ENCODE results near the gene ZCCHC2.

Gene ZCCHC2

DNA sequence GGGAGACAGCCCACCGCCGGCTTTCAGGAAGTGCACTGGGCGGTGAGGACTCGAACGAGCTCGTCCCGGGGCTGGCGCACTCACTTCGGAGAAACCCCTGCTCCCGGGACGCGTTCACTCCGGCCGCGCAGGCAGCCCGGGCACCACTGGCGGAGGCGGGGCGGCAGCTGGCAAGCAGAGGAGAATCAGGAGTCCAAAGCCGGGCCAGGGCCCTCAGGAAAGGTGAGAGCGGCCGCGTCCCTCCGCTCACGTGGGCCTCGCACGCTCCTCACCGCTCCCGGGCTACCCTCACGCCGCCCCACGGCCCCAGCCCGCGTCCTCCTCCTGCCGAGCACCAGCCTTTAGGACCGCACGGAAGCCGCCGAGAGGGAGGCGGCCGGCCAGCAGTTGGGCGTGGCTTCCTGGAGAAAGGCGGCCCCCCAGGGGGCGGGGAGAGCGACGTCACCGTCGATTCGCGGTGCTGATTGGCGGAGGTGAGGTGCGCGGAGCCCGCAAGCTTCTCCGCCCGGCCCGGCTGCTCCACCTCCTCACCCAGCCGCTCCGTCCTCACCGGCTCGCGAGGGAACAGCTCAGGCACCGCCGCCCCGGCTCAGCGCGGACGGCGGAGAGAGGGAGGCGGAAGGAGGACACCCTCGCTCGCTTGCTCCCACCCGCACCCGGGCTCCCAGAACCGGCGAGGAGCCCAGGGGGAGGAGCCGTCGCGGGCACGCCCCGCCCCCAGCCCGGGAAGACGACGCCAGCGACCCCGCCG is at the start of gene ZCCHC2:
TSS of gene ZCCHC2 (plus strand) at position 522 of the 751 bp plus-strand sequence. CDS start 400 bp downstream, outside the sequence.
- DNase-seq: peak; percentile 98

DNA sequence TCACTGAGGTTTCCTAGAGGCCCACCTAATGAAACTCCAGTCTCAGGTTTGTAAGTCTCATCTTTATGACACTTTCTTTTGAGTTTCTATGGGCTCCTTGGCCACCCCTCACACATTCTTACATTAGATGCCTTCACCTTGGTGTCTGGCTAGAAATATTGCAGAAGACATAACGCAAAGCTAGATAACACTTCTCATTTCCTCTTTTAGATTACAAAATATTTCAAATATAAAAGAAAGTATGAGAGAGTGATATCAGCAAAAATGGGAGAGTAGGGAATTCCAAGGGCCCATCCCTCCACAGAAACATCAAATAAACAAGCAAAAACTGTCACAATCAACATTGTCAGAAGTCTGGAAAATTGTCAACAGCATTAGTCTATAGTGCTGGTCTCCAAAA is 43.3 kb upstream of the ZCCHC2 start:
- DNase-seq: no peak

DNA sequence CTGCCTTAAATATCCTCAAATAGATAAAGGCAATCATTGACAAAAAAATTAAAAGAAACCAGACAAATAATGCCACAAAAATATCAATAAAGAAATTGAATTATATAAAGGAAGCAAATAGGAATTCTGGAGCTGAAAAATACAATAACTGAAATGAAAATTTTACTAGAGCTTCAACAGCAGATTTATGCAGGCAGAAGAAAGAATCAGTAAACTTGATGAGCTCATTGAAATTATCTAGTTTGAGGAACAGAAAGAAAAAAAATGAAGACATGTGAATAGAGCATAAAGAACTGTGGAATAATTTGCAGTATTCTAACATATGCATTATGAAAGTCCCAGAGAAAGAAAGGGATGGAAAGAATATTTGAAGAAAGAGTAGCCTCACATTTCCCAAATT is 41.9 kb upstream of the ZCCHC2 start:
- no peak for DNase-seq

DNA sequence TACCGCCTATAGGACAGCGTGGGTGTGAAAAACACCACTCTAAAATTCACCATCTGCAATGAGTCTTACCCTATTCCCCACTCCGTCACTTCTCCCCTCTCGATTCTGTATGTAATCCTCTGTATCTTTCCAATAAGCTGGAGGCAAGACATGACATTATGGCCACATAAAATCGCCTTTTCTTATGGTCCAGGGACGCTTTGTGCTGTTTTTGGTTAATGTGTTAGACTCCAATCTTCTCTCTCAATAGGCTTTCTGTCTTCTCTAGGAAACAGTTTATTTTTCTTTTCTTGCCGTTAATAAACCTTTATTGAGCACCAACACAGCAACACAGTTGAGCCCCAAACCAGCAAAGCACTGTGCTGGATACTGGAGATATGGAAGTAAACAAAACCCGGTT is 37.9 kb upstream of the ZCCHC2 start:
- DNase-seq: no peak

DNA sequence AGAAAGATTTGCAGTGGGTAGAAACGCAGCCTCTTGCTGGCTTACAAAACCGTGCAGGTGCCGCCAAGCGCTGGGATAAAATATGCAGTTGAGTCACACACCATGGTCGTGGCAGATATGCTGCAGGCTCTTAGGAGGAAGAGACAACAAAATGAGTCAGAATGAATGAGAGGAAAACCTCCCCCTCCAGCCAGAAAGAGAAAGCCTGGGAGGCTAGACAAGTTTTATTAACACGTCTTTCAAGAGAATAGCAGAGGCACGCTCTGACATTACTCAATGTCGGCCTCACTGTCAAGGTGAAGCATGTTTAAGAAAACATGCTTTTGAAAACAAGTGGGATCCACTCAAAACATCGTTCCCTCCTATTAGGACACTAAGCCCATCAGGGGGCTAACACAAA is 37.1 kb upstream of the ZCCHC2 start:
- no peak for DNase-seq

DNA sequence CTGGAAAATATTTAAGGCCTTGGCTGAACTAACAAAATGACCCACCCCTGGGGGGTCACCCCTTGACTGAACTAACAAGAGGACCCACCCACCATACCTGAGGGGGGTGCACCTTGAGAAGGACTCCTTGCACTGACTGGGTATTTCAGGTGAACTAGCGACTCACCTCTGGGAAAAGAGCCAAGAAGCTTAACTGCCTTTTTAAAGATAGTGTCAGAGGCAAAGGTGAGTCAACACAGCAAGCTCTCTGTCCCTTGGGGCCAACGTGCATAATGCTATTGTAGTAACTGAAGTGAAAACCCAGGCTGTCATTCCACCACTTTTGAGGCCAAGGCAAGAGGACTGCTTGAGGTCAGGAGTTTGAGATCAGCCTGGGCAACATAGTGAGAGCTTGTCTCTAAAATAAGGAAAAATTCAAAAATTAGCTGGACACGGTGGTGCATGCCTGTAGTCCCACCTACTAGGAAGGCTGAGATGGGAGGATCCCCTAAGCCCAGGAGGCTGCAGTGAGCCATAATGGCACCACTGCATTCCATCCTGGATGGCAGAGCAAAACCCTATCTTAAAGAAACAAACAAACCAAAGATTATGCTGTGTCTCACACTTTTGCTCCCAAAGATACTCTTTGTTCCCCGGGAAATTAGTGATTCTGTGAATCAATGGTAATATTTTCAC is 36.4 kb upstream of the ZCCHC2 start:
- DNase-seq: peak; percentile 12

DNA sequence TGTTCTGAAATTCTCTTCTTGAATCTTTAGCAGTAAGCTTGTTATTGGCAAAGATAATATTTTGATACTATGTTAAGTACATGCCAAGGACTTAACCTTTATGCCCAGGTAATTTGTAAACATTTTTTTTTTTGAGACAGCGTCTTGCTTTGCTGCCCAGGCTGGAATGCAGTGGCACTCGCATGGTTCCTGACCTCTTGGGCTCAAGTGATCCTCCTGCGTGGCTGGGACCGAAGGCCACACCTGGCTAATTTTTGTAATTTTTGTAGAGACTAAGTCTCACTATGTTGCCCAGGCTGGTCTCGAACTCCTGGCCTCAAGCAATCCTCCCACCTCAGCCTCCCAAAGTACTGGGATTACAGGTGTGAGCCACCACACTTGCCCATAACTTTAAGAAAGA is 35.7 kb upstream of the ZCCHC2 start:
- no peak for DNase-seq

DNA sequence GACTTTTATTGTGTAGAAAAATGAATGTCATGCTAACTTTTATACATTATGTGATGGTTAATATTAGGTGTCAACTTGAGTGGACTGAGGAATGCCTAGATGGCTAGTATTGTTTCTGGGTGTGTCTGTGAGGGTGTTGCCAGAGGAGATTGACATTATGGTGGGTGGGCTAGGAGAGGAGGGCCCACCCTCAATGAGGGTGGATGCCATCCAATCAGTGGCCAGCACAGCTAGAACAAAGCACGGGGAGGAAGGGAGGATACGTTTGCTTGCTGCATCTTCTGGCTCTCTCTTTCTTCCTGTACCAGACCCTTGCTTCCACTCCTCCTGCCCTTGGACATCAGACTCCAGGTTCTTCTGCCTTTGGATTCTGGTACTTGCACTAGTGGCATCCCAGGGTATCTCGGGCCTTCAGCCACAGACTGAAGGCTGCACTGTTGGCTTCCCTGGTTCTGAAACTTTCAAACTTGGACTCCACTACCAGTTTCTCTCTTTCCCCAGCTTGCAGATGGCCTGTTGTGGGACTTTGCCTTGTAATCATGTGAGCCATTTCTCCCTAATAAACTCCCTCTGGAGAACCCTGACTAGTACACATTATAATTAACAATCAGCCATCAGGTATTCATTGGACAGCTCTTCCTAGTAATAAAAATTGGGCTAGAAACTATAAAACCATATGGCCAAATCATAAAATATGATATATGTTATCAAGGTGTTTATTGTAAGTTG is 31.7 kb upstream of the ZCCHC2 start:
- no peak for DNase-seq

DNA sequence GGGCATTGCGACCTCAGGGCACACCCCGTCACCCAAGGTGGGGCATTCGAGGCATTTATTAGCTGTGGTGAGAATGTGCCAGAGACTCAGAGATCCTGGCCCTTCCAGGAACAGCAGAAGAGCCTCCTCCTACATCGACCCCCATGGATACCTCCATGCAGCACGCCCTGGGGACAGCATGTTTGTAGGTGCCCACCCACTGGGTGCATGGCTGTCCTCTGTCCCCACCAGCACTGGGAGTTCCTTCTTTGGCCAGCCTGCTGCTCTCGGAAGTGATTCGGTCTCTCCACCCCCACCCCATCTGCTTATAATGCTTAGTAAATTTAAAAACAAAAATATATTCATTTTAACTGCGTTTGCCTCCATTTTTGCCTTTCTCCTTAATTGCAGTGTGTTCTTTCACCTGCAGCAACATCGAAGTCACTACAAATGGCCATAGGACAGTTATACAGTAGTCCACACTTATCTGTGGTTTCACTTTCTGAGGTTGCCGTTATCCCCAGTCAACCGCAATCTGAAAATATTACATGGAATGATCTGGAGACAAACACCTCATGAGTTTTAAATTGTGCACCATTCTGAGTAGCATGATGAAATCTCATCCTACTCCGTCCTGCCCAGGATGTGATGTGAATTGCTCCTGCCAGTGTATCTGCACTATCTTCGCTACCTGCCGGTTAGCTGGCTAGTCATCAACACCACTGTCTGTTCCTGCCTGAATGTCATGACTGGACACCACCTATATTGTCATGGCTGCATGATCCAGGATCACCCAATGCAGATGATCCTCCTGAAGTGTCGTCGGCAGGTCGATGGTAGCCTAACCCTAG is 29.6 kb upstream of the ZCCHC2 start:
- DNase-seq: no peak

DNA sequence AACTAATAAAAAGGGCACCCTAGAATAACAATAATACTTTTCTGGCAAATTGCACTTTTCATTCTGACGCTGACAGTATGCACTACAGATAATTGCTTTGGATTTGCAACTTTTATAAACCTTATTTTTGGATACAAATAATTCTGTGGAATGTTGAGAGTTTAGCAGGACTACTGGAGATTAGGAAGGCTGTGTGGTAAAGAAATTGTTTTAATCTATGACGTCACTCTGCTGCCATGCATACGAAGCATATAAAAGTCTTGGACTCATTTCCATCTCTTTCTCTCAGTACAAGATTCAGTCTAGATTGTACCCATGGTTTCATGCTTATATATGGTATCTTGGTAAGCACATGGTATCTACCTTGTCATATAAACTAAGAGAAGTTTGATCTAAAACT is 28.1 kb upstream of the ZCCHC2 start:
- DNase-seq: no peak

DNA sequence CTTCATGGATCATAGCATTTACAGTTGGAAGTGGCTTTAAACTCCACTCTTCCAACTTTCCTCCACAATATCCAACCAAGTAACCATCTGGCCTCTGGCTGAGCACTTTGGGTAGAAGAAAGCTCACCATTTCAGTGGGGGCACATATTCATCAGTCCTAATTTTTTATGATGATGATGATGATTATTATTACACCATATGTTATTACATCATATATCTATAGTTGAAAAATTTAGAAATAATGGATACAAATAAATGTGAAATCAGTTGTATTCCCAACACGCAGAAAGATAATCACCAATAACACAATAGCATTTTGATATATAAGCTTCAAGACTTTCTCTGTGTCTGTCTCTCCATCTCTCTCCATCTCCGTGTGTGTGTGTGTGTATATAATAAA is 26.6 kb upstream of the ZCCHC2 start:
- DNase-seq: no peak

DNA sequence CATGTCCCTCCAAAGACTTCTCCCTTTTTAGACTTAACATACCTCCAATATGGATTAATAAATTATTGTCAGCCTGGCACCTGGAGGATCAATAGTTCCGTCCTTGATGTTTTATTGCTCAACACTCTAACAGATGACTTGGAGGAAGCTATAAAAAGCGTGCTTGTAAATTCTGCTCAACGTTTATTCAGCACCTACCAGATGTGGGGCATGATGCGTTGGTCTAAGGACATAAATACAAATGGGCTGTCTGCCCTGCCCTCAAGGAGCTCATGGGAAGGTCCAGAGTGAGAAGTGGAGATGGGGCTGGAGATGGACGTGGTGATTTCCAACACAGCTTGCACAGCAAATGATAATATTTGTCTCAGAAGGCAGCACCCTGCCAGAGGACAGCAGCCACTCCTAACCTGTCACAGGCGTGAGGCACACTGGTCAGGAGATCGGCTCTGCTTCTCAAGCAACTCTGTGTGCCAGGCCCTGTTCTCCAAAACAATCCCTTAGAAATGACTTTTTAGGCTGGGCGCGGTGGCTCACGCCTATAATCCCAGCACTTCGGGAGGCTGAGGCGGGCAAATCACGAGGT is 25.5 kb upstream of the ZCCHC2 start:
- no peak for DNase-seq

DNA sequence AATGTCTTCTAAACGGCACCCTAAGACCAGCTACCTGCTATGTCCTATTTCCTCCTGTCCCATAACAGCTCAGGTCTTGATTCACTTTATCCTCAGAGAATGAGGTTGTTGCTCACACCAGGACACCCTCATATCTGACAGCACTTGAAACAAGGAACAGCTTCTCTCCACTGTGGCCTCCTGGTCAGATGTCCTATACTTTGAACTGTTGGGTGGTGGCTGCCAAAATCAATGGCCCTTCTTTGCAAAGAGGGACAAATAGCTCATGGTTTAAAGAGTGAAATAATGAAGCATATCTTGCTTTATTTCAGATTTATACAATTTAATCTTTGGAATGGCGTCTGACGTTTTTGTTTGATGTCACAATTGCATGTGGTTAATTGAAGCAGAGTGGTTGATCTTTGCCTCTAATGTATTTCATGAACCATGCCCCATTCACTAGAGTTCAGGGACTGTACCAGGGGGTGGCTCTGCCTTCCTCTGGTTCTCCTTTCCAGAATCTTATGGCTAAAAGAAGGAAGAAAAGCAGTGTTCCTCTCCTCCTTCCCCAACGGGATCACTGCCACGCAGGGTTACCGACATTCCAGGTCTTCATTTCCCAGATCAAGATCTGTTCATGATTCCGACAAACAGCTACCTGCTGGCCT is 24.1 kb upstream of the ZCCHC2 start:
- no peak for DNase-seq

DNA sequence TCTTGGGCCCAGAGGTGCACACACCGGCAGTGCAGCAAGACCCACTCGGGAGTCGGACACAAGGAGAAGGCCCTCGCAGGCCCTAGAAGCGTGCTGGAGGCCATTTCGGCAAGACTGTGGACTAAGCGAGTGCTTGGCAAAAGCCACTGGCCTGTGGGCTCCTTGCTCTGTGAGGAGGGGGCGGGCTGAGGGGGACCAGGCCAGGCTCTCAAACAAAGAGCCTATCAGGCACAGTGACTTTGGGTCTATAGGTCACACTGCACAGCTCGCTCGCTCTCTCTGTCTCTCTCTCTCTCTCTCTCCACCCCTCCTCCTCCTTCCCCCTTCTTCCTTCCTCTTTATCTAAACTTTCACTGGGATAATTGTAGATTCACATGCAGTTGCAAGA is 23.6 kb upstream of the ZCCHC2 start:
- no peak for DNase-seq

DNA sequence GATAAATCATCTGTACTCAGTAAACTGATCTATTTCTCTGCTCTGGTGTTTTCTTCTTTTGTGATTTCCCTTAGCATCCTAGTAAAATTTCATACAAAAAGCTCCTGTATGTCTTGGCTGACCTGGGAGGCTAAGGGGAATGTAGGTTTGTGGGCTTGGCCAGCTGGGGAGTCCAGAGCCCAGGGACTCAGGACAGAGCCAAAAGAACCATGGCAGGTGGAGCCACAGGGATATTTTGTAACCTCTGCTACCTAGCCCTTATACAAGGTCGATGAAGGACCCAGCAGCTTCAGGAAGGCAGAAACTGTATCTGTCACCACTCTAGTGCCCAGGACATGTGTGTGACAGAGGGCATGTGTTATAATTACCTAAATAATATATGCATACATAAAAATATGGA is 22.7 kb upstream of the ZCCHC2 start:
- no peak for DNase-seq

DNA sequence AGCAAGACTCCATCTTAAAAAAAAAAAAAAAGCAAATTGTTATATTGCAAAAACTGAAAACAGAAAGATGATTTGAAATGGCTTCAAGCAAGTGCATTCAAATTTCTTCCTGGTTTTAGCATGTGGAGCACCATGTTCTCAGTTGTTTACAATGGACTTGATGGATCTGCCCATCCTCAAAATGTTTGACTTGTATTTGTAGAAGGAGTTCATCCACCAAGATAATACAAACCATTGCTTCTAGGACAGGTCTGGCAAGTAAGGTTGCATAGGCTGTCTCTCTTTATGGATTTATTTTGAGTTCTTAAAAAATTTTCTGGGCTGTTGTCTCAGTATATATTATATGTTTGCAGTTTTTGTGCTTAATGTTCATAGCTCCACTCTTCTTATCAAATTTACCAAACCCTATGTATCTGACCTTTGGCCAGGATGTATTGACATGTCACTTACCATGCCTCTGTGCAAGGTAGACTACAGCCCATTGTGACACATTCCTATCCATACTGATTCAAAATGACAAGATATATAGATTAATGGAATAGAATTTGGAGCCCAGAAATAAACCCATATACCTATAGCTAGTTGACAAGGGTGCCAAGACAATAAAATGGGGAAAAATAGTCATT is 21.7 kb upstream of the ZCCHC2 start:
- no peak for DNase-seq

DNA sequence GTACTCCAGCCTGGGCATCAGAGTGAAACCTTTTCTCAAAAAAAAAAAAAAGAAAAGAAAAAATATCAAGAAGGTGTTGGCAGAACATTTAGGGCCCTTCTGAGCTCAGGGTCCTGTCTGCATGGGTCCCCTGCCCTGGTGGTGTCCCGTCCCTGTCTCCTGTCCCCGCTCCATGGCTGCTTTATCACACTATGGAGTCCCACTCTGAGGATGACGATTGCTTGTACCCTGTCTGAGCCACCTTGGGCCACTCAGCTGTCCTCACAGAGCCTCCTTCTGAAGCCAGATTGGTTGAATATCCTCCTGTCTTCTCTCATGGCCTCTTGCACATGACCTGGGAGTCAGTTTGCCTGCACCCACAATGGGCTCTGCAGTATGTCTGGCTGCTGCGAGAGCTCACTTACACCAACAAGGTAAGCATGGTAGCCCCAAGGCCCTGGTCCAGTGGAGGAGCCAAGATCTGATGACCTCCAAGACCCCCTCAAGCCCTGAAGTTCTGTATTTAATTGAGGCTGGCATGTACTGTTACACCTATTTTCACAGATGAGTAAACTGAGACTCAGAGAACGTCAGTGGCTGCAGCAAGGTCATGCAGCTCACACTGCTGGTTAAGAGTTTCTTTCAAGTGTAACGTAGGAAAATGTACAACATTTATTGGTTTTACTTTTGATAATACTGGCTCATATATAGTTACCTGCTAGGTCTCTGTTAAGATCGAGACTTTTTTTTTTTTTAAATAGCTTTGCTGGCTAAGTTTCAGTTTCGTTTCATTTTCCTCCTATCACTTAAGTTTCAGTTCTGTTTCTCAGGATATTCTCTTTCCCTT is 16.9 kb upstream of the ZCCHC2 start:
- DNase-seq: no peak

DNA sequence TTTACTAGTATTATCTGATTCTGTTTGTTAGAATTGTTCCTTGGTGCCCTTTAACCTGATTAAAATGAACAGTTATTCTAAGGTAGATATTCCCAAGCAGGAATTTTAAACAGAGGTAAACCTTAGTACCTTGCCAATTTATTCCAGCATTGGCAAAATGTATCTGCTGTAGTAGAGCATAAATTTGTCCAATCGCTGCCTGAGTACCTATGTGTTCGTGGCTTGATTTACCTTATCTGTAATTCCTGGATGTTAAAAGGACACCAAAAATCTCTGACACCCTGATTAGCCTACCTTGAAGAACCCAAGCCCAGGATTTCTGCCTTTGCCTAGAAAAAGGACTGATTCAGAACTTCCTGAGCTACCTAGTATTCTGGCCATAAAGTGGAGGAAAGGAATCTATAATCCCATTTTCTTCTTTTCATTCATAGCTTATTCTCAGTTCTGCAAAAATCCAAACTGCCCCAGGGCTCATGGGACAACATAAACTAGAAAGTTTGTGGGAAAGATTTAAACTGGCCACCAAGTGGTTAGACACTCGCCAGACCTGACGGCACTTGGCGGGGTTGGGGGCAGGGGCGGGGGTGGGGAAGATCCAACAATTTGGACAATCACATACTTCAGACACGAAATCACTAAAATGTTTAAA is 16.2 kb upstream of the ZCCHC2 start:
- DNase-seq: no peak

DNA sequence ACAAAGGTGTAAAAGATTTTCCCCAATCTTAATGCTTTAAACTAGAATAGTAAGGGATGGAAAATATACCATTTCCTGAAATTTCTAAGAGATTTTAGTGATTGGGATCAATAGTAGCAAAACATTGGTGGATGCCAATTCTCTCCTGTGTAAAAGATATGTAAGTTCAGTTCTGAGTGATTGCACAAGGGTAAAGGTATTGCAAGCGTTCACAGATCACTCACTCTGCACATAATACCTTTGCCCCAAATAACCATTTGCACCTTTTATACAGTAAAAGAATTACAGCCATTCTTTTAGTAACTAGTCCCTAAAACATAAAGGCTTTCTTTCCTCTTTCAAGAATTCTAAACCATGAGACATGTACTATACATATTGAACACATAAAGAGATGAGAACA is 13.0 kb upstream of the ZCCHC2 start:
- DNase-seq: no peak

DNA sequence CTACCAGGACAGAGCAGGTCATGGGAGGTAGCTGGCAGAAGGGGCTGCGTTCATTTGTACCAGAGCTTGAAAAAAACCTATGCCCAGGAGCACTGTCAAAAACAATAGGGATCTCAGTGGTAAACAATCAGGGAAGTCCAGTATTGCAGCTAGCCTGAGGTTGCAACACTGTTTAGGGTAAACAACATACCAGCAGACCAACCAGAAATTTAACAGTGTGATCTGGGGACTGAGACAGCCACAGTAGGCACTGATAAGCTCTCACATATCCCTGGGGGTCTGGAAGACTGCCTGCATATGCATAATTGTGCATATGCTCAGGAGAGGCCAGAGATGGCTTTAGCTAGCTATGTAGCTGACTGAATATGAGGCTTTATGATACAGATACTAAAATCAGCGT is 12.0 kb upstream of the ZCCHC2 start:
- no peak for DNase-seq

Measured in NCI-H510A treated with DMSO at 0.1 percent for 48 hours (cell line).